ENCODE results near the gene C3orf49.

GRCh38 chr3:63819151-63819398 is at the start of gene C3orf49:
- TF ChIP-seq, protein P1, sequence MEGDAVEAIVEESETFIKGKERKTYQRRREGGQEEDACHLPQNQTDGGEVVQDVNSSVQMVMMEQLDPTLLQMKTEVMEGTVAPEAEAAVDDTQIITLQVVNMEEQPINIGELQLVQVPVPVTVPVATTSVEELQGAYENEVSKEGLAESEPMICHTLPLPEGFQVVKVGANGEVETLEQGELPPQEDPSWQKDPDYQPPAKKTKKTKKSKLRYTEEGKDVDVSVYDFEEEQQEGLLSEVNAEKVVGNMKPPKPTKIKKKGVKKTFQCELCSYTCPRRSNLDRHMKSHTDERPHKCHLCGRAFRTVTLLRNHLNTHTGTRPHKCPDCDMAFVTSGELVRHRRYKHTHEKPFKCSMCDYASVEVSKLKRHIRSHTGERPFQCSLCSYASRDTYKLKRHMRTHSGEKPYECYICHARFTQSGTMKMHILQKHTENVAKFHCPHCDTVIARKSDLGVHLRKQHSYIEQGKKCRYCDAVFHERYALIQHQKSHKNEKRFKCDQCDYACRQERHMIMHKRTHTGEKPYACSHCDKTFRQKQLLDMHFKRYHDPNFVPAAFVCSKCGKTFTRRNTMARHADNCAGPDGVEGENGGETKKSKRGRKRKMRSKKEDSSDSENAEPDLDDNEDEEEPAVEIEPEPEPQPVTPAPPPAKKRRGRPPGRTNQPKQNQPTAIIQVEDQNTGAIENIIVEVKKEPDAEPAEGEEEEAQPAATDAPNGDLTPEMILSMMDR (IDR thresholded peaks at IDR 0.05; ENCODE audit: insufficient read depth, low read depth, low read length), result no peak
- TF ChIP-seq EZH2 (IDR thresholded peaks at IDR 0.05; ENCODE audit: insufficient read depth, low read length), result no peak
